ENCODE results near the gene EEF1AKMT2. TPM values are rescaled to one million over a fixed set of nuclear protein-coding genes. Genes with fewer than 3 reads are reported as not detected.

Gene EEF1AKMT2
- total RNA-seq, 1 donor from 2014 or later = 18.4 TPM

GRCh38 chr10:124730790-124731189 is 60.9 kb downstream of the EEF1AKMT2 start:
- DNase-seq = no peak
- TF ChIP-seq CTCF (IDR thresholded peaks at IDR 0.05; ENCODE audit: partially characterized antibody, unreplicated experiment) = no peak
- H3K27ac Mint-ChIP-seq (ENCODE audit: unreplicated experiment) = no peak overlapping the region
- H3K9me3 Mint-ChIP-seq (ENCODE audit: unreplicated experiment) = peaks cover 5% of the 10 kb centered on the region
- H3K4me3 Mint-ChIP-seq (ENCODE audit: unreplicated experiment) = no peak overlapping the region
- H3K36me3 Mint-ChIP-seq (ENCODE audit: unreplicated experiment) = no peaks in the 10 kb centered on the region
- H3K4me1 Mint-ChIP-seq (ENCODE audit: low read depth, unreplicated experiment) = peaks cover 16% of the 10 kb centered on the region
- H3K27me3 Mint-ChIP-seq (ENCODE audit: unreplicated experiment) = no peaks in the 10 kb centered on the region

- TF ChIP-seq CTCF (IDR thresholded peaks at IDR 0.05; ENCODE audit: partially characterized antibody, unreplicated experiment) = no peak
- no peak overlapping the region for H3K27ac Mint-ChIP-seq (ENCODE audit: unreplicated experiment)
- no peak overlapping the region for H3K4me3 Mint-ChIP-seq (ENCODE audit: unreplicated experiment)
- H3K4me1 Mint-ChIP-seq (ENCODE audit: low read depth, unreplicated experiment) = peaks cover 22% of the 10 kb centered on the region
- H3K36me3 Mint-ChIP-seq (ENCODE audit: unreplicated experiment) = no peaks in the 10 kb centered on the region
- H3K27me3 Mint-ChIP-seq (ENCODE audit: unreplicated experiment) = no peaks in the 10 kb centered on the region
- DNase-seq = no peak
- H3K9me3 Mint-ChIP-seq (ENCODE audit: unreplicated experiment) = peaks cover 5% of the 10 kb centered on the region
These were observed 62.6 kb downstream of the EEF1AKMT2 start for GRCh38 chr10:124728830-124729661.

GRCh38 chr10:124728071-124728829 is 63.4 kb downstream of the EEF1AKMT2 start:
- no peak for DNase-seq
- H3K4me1 Mint-ChIP-seq (ENCODE audit: low read depth, unreplicated experiment) = peaks cover 20% of the 10 kb centered on the region
- TF ChIP-seq CTCF (IDR thresholded peaks at IDR 0.05; ENCODE audit: partially characterized antibody, unreplicated experiment) = no peak
- peaks cover 3% of the 10 kb centered on the region for H3K9me3 Mint-ChIP-seq (ENCODE audit: unreplicated experiment)
- no peak overlapping the region for H3K27ac Mint-ChIP-seq (ENCODE audit: unreplicated experiment)
- no peak overlapping the region for H3K4me3 Mint-ChIP-seq (ENCODE audit: unreplicated experiment)
- no peaks in the 10 kb centered on the region for H3K36me3 Mint-ChIP-seq (ENCODE audit: unreplicated experiment)
- no peaks in the 10 kb centered on the region for H3K27me3 Mint-ChIP-seq (ENCODE audit: unreplicated experiment)

GRCh38 chr10:124727361-124727960 is 64.2 kb downstream of the EEF1AKMT2 start:
- Mint-ChIP-seq H3K9me3 (ENCODE audit: unreplicated experiment) (no peaks in the 10 kb centered on the region), H3K27ac (ENCODE audit: unreplicated experiment) (no peak overlapping the region)
- no peak for TF ChIP-seq CTCF (IDR thresholded peaks at IDR 0.05; ENCODE audit: partially characterized antibody, unreplicated experiment)

More at GRCh38 chr10:124727361-124727960, 64.2 kb downstream of the EEF1AKMT2 start:
- Mint-ChIP-seq H3K36me3 (ENCODE audit: unreplicated experiment) (no peaks in the 10 kb centered on the region), H3K4me1 (ENCODE audit: low read depth, unreplicated experiment) (peaks cover 20% of the 10 kb centered on the region), H3K27me3 (ENCODE audit: unreplicated experiment) (peaks cover 2% of the 10 kb centered on the region), H3K4me3 (ENCODE audit: unreplicated experiment) (no peak overlapping the region)
- no peak for DNase-seq
